GM23338 (cell line): ENCODE measurements around the gene RETSAT.
"Not testable (repeated sequence)": the region's sequence is repeated elsewhere in the genome, so short reads cannot be mapped to it uniquely, and the experiment has no call there.

ENCODE experiments used
- CREB1 ChIP-seq: fragments of 250-450 bp; sonication (Bioruptor Pico); IDR thresholded peaks from 2 replicates; pipeline ENCODE4 v1.5.0; 2020; ENCODE audit warnings: low read depth, mild to moderate bottlenecking, moderate library complexity
- EZH2 ChIP-seq: fragments of 200-600 bp; sonication (generic); IDR thresholded peaks from one replicate; pipeline ENCODE4 v1.8.0; 2017; ENCODE audit warnings: antibody characterized with exemption, mild to moderate bottlenecking, low read depth; ENCODE audit not compliant: unreplicated experiment
- EZH2phosphoT487 ChIP-seq: fragments of 200-600 bp; sonication (generic); IDR thresholded peaks from one replicate; pipeline ENCODE4 v1.8.1; 2018; ENCODE audit warnings: antibody characterized with exemption; ENCODE audit not compliant: unreplicated experiment
- JUNB ChIP-seq: IDR thresholded peaks from one replicate; pipeline ENCODE4 v1.6.1; 2016; ENCODE audit warnings: antibody characterized with exemption; ENCODE audit not compliant: unreplicated experiment
- NANOG ChIP-seq: IDR thresholded peaks from 2 replicates; pipeline ENCODE4 v1.6.1; 2016; ENCODE audit warnings: antibody characterized with exemption, borderline replicate concordance
- POLR2AphosphoS5 ChIP-seq: IDR thresholded peaks from 2 replicates; pipeline ENCODE4 v1.6.1; 2016; ENCODE audit warnings: antibody characterized with exemption, low read depth
- REST ChIP-seq: IDR thresholded peaks from one replicate; pipeline ENCODE4 v1.6.1; 2018; ENCODE audit warnings: antibody characterized with exemption; ENCODE audit not compliant: unreplicated experiment
- STAT1 ChIP-seq: IDR thresholded peaks from one replicate; pipeline ENCODE4 v1.6.1; 2016; ENCODE audit warnings: antibody characterized with exemption; ENCODE audit not compliant: unreplicated experiment
- ZNF114 ChIP-seq: fragments of 250-450 bp; sonication (Bioruptor Pico); IDR thresholded peaks from 2 replicates; pipeline ENCODE4 v1.5.0; 2020; ENCODE audit warnings: mild to moderate bottlenecking, moderate library complexity
- ZNF331 ChIP-seq: fragments of 250-450 bp; sonication (Bioruptor Pico); IDR thresholded peaks from 2 replicates; pipeline ENCODE4 v1.5.0; 2020; ENCODE audit warnings: low read depth, mild to moderate bottlenecking, moderate library complexity
- TF ChIP-seq, protein P1 (sequence below), 2 experiments: fragments of 200-600 bp in 1 of 2; sonication (generic) in 1 of 2; conservative IDR thresholded peaks; 2 replicates each; pipeline versions ENCODE4 v1.5.1 to v1.6.1; 2016 to 2017; ENCODE audit warnings: antibody characterized with exemption in 2 of 2, low read depth in 2 of 2, mild to moderate bottlenecking in 2 of 2, moderate library complexity in 1 of 2
- TF ChIP-seq, protein P2 (sequence below): IDR thresholded peaks from 2 replicates; pipeline ENCODE4 v1.6.1; 2016; ENCODE audit warnings: antibody characterized with exemption

- TF ChIP-seq CREB1 (CRISPR knock-in tag); ZNF114 (CRISPR knock-in tag); EZH2phosphoT487; EZH2; POLR2AphosphoS5; REST; ZNF331 (CRISPR knock-in tag); NANOG; STAT1; JUNB: not testable (repeated sequence)
- TF ChIP-seq, protein P1, sequence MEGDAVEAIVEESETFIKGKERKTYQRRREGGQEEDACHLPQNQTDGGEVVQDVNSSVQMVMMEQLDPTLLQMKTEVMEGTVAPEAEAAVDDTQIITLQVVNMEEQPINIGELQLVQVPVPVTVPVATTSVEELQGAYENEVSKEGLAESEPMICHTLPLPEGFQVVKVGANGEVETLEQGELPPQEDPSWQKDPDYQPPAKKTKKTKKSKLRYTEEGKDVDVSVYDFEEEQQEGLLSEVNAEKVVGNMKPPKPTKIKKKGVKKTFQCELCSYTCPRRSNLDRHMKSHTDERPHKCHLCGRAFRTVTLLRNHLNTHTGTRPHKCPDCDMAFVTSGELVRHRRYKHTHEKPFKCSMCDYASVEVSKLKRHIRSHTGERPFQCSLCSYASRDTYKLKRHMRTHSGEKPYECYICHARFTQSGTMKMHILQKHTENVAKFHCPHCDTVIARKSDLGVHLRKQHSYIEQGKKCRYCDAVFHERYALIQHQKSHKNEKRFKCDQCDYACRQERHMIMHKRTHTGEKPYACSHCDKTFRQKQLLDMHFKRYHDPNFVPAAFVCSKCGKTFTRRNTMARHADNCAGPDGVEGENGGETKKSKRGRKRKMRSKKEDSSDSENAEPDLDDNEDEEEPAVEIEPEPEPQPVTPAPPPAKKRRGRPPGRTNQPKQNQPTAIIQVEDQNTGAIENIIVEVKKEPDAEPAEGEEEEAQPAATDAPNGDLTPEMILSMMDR (conservative IDR thresholded peaks at IDR 0.05; ENCODE audit: low read depth in 2 of 2), result not testable (repeated sequence)
- TF ChIP-seq, protein P2, sequence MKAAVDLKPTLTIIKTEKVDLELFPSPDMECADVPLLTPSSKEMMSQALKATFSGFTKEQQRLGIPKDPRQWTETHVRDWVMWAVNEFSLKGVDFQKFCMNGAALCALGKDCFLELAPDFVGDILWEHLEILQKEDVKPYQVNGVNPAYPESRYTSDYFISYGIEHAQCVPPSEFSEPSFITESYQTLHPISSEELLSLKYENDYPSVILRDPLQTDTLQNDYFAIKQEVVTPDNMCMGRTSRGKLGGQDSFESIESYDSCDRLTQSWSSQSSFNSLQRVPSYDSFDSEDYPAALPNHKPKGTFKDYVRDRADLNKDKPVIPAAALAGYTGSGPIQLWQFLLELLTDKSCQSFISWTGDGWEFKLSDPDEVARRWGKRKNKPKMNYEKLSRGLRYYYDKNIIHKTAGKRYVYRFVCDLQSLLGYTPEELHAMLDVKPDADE, result not testable (repeated sequence)
Measured at GRCh38 chr2:85362653-85363387, 8.5 kb upstream of the RETSAT start.
